ENCODE data around the gene CCDC127.

Gene CCDC127

DNA sequence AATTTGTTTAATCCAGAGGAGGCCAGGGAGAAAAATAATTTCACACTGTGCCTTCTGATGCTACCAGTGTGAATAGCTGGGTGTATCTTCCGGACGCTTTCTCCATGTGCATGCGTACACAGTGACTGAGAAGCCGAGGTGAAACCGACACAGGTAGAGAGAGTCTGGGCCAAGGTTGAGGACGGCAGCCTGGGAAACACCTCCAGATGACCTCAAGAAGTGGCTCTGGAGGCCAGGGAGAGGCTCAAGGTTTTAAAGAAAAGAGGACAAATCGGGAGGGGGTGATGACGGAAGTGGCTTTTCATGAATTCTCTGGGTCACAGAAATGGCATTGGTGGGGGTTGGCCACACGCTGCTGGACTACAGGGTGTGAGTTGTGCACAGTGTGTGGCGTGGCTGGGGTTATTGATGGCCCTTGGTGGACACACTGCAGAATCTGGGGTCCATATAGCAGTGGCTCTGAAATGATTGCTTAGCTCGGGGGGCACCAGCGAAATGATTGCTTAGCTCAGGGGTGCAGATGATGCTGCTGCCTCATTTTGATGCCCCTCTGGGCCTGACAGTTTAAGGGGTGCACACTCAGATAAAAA lies 60.7 kb downstream of the CCDC127 start:
- no peak for DNase-seq (ENCODE audit: low spot score)

DNA sequence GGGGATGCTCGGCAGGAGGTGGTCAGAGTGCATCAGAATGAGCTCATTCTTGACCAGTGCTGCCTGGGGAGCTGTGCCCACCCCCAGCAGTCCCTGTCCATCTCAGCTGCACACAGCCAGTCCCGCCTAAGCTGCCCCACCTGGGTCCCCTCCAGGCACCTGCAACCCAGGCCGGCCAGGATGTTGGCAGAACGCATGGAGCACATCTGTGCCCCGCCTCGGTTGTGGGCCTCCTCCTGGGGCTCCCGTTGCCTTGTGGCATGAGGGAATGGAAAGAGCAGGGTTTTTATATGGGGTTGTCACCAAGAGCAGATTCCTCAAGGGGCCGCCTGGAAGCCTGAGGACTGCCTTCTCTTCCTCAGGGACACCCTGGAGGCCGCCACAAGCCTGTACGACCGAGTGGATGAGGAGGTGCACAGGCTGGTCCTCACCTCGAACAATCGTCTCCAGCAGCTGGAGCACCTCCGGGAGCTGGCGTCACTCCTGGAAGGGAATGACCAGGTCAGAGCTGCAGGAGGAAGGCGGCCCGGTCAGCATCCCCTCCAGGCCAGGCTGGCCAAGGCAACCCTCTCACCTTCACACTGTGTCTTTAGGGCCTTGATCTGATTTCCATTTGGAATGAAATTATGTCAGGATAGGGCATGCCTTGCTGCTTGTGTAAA lies 61.4 kb downstream of the CCDC127 start:
- no peak for DNase-seq (ENCODE audit: low spot score)

DNA sequence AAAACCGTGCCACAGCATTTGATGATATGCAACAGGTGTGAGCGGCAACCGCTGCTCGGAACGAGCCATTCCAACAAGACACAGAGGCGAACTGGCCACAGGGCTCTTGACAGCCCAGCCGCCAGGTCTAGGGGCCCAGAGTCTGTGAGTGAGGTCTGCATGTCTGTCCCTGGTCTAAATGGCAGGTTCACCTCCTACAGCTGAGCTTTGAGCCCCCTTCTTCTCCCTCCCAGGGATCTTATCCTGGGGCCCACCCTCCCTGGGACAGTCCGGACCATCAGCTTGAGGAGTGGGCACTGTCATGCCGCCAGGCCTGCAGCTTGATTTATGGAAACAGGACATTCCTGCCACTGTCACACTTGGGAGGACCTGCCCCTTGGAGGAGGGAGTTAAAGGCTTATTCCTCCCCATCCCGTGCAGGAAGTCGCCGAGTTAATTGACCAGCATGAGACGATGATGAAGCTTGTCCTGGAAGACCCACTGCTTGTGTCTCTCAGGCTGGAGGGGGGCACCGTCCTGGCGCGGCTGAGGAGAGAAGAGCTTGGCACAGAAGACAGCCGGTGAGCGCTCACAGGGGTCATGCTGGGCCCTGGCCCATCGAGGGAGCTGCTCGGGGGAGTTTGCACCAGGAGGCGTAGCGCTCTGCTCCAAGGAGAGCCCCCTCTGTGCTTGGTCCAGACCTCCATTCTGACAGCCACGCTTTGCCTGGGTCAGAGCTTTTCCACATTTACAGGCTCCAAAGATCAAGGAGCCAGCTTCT lies 62.1 kb downstream of the CCDC127 start:
- no peak for DNase-seq (ENCODE audit: low spot score)

DNA sequence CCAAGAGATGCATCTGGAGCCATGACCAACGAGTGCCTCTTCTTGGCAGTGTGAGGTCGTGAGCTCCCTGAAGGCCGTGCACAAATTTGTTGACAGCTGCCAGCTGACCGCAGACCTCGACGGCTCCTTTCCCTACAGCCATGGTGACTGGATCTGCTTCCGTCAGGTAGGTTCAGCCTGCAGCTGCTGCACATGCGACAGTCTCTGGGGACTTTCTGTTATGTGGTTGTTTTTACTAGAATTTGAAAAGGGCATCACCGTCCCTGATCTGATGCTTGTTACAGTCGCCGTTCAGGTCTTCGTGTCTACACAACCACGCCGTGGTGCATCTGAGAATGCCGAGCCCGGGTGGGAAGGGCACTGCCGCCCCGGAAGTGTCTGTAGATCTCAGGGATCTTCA lies 63.1 kb downstream of the CCDC127 start:
- no peak for DNase-seq (ENCODE audit: low spot score)

DNA sequence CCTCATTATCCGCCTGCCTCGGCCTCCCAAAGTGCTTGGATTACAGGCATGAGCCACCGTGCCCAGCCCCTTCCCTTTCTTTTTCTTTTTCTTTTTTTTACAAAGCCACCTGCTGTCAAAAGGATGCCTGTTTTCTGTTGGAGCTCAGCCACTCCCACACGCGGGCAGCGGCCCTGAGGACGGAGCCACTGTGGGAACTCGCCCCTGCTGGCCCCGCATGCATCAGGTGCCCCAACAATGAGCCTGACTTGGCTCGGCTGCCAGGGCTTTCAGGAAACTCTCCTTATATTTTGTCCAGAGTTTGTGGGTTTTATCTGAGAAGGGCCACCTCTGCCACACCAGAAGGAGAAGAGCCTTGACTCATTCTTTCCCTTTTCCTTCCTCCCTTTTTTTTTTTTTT lies 63.7 kb downstream of the CCDC127 start:
- no peak for DNase-seq (ENCODE audit: low spot score)

DNA sequence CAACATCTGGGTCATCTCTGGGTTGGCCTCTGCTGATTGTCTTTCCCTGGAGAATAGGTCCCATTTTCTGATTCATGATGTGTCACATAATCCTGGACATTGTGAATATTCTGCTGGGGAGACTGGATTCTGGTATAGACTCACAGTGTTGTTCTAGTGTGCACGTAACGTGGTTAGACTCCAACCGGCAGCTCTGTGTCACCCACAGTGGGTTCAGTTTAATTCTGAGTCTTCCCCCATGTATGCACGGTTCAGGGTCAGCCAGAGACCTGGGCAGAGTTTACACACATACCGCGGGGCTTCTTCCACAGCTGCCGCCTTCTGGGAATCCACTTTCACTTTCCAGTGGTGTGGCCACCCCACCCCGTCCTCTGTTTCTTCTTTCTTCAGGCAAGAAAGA lies 64.7 kb downstream of the CCDC127 start:
- no peak for DNase-seq (ENCODE audit: low spot score)

DNA sequence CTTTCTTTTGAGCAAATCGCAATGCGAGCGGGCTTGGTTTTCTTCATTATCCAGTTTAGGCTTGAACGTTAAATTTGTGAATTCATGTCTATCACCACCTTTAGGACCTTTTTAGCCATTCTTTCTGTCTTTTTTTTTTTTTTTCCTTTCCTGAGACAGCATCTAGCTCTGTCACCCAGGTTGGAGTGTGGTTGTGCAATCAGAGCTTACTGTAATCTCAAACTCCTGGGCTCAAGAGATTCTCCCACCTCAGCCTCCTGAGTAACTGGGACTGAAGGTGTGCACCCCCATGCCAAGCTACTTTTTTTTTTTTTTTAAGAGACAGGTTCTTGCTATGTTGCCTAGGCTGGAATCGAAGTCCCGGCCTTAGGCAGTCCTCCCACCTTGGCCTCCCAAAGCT lies 65.9 kb downstream of the CCDC127 start:
- DNase-seq (ENCODE audit: low spot score): no peak

DNA sequence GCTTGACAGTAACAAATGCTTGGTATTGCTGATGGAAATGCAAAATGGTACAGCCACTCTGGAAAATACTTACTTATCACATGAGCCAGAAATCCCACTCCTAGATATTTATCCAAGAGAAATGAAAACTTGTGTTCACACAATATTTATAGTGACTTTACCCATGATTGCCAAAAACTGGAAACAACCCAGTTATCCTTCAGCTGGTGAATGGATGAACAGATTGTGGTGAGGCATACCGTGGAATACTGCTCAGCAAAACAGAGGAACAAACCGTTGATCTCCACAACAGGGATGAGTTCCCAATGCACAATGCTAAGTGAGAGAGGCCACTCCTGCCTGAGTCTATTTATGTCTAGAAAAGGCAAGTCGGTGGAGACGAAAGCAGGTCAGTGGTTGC lies 67.2 kb downstream of the CCDC127 start:
- no peak for DNase-seq (ENCODE audit: low spot score)

DNA sequence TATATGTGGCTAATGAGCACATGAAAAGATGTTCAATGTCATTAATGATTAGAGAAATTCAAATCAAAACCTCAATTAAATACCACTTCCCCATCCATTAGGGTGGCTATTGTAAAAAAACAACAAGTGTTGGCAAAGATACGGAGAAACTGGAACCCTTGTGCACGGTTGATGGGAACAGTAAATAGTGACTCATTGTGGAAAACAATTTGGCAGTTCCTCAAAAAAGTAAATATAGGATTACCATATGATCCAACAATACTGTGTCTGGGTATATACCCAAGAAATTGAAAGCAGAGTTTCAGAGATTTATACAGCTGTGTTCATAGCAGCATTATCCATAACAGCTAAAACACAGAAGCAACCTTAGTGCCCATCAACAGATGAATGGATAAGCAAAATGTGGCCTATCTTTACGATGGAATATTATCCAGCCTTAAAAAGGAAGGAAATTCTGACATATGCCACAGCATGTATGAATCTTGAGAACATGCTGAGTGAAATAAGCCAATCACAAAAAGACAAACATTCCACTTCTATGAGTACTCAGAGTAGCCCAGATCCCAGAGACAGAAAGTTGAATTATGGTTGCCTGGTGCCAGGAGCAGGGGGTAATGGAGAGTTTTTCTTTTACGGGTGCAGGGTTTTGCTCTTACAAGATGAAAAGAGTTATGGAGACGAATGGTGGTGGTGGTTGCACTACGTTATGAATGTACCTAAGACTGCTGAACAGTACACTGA lies 68.0 kb downstream of the CCDC127 start:
- DNase-seq (ENCODE audit: low spot score): no peak

DNA sequence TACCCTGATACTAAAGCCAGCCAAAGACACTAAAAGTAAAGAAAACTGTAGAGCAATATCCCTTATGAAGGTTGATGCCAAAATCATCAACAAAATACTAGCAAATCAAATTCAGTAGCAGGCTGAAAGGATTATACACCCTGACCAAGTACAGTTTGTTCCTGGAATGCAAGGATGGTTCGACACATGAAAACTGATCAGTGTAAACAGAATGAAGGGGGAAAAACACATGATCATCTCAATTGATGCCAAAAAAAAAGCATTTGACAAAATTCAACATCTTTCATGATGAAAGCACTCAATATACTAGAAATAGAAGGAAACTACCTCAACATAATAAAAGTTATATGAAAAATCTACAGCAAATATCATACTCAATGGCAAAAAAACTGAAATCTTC lies 70.2 kb downstream of the CCDC127 start:
- no peak for DNase-seq (ENCODE audit: low spot score)

Data from AG08396 (cell line).